RWPE1 (cell line): ENCODE measurements around the gene NFATC2.

Source experiments
- CTCF ChIA-PET: fragments of 350-600 bp; sonication (Branson Sonifier 250); formaldehyde crosslinking; extraction: SDS; loops from one replicate; lab custom pipeline; 2021; lab: Yijun Ruan, JAX
- POLR2A ChIA-PET: fragments of 400-600 bp; formaldehyde crosslinking; extraction: SDS; loops from one replicate; lab custom pipeline; 2020; ENCODE audit warnings: antibody characterized with exemption; ENCODE audit not compliant: low non-redundant PET; lab: Yijun Ruan, JAX
- DNase-seq: peaks from one replicate; pipeline ENCODE4 v3.0.0; 2012; ENCODE audit warnings: low spot score
- H3K27ac ChIP-seq: fragments of 450-650 bp; 2 replicates; pipeline ENCODE4 v1.5.1; 2017
- TF ChIP-seq, protein P1 (sequence below): fragments of 450-650 bp; conservative IDR thresholded peaks from 2 replicates; pipeline ENCODE4 v1.5.1; 2017; ENCODE audit warnings: low read depth, mild to moderate bottlenecking

NFATC2 gene

GRCh38 chr20:51376111-51376510 lies 166.4 kb downstream of the NFATC2 start:
- POLR2A ChIA-PET: no interaction called here
- CTCF ChIA-PET: interaction anchor here (0.7 kb wide), 1 partner anchor 14 kb away, joined by 3 read pairs; no protein-coding TSS in a partner anchor
- DNase-seq: no peak
- TF ChIP-seq, protein P1, sequence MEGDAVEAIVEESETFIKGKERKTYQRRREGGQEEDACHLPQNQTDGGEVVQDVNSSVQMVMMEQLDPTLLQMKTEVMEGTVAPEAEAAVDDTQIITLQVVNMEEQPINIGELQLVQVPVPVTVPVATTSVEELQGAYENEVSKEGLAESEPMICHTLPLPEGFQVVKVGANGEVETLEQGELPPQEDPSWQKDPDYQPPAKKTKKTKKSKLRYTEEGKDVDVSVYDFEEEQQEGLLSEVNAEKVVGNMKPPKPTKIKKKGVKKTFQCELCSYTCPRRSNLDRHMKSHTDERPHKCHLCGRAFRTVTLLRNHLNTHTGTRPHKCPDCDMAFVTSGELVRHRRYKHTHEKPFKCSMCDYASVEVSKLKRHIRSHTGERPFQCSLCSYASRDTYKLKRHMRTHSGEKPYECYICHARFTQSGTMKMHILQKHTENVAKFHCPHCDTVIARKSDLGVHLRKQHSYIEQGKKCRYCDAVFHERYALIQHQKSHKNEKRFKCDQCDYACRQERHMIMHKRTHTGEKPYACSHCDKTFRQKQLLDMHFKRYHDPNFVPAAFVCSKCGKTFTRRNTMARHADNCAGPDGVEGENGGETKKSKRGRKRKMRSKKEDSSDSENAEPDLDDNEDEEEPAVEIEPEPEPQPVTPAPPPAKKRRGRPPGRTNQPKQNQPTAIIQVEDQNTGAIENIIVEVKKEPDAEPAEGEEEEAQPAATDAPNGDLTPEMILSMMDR: no peak
- H3K27ac ChIP-seq: no peak overlapping the region

DNA sequence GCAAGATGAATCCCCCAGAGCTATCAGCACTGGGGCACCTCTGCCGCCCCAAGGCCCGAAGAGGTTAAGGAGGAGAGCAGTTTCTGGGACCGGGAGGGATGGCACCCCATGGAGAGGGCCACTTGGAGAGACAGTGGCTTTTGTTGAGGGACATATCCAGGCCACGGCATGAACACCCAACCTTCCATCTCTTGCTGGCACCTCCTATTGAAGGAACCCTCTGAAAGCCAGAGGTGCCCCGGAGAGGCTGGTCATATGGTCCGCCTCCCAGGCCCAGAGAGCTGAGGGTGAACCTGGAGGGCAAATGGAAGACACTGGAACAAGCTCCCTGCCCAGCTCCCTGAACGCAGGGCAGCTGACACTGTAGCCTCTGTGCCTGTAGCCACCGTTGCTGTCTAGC lies 167.0 kb downstream of the NFATC2 start:
- no peak for DNase-seq
- ChIA-PET POLR2A (no interaction called here), CTCF (interaction anchor here (0.6 to 1.2 kb wide), 3 partner anchors 13 to 378 kb away, joined by 3 to 4 read pairs (median 3); no protein-coding TSS in a partner anchor)
- H3K27ac ChIP-seq: no peak overlapping the region
- TF ChIP-seq, protein P1: no peak

- TF ChIP-seq, protein P1: no peak
- DNase-seq: no peak
- ChIA-PET CTCF (interaction anchor here (0.6 to 1.2 kb wide), 2 partner anchors 220 to 377 kb away, joined by 3 to 4 read pairs; no protein-coding TSS in a partner anchor), POLR2A (no interaction called here)
- H3K27ac ChIP-seq: no peak overlapping the region
Observed at GRCh38 chr20:51374961-51375360, 167.6 kb downstream of the NFATC2 start.

GRCh38 chr20:51374456-51374830 lies 168.1 kb downstream of the NFATC2 start:
- ChIA-PET CTCF (interaction anchor here (1.2 kb wide), 1 partner anchor 221 kb away, joined by 3 read pairs; no protein-coding TSS in a partner anchor), POLR2A (no interaction called here)
- no peak overlapping the region for H3K27ac ChIP-seq
- TF ChIP-seq, protein P1: no peak
- DNase-seq: no peak

DNA sequence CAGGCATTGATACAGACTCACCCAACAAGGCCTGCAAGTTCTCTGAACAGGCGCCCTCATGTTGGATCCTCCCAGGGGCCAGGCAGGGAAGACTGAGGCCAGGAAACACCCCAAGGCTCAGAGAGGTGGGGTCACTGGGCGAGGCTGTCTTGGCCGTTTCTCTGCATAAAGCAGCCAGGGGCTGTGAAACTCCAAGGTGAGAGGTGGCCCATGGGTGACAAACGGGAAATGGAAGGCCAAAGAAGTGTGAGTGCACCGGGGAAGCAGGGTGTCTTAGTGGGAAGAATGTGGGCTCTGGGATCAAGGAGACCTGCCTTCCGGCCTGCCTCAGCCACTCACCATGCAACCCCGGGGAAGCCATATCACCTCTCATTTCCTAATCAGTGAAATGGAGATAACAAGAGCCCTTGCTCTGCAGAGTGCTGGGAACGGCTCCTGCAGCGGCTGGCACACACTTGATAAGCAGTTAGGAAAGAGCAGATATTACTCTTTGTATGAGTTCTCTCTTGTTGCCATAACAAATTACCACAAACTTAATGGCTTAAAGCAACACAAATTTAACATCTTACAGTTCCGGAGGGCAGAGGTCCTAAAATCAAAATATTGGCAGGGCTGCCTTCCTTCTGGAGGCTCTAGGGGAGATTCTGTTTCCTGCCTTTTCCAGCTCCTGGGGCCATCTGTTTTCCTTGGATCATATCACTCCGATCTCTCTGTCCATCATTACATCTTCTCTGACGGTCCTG lies 168.6 kb downstream of the NFATC2 start:
- TF ChIP-seq, protein P1: no peak
- no peak for DNase-seq
- no peak overlapping the region for H3K27ac ChIP-seq
- CTCF ChIA-PET: interaction anchor here (3.7 kb wide), 1 partner anchor 222 kb away, joined by 49 read pairs; no protein-coding TSS in a partner anchor
- POLR2A ChIA-PET: no interaction called here

GRCh38 chr20:51372966-51373365 lies 169.6 kb downstream of the NFATC2 start:
- ChIA-PET POLR2A (no interaction called here), CTCF (interaction anchor here (0.5 to 3.7 kb wide), 22 partner anchors 13 to 1299 kb away, joined by 3 to 49 read pairs (median 4); no protein-coding TSS in a partner anchor)
- TF ChIP-seq, protein P1: no peak
- DNase-seq: no peak
- no peak overlapping the region for H3K27ac ChIP-seq
